ENCODE measurements around the gene SH2D4B. TPM values are rescaled to one million over a fixed set of nuclear protein-coding genes. Genes with fewer than 3 reads are reported as not detected.

The SH2D4B gene
- polyA plus RNA-seq, 1 experiment: not detected

DNA sequence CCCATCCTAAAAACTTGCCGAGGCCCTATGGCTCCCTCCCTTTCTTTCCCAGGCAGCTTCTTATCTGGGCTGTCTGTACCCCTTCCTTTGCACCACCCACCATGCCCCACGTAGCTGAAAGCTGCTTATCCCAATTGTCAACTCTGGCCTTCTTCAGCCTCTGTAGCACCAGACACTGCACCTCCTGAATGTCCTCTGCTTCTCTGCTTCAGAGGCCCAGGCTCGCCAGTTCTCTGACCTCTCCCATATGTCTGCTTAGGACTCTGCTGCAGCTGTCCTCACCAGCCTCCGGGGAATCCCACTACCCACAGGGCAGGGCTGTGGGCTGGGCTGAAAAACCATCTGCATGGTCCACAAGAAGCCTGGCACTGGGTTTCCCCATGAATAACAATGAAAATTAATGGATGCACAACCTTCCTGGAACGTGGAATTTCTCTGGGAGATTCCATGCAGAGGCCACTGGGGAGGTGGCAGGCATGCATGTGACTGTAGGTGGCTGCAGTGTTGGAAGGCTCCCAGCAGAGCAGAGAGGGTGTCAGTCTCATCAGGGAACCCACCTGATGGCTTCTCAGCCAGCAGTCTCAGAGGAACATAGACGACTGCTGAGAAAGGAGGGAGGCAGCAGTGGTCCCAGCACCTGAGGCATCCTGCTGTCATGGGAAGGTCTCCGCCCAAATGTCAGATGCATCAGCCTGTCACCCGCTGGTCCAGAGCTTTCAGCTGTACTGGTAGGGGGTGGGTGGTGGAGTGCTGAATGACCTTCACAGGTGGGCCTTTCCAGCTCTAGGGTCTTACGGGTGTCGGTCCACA lies 16.8 kb upstream of the SH2D4B start:
- POLR2A ChIA-PET: no interaction called here
- Histone ChIP-seq H3K27me3 (ENCODE audit: control insufficient read depth, insufficient read depth, low read length) (no peaks in the 10 kb centered on the region), H3K4me3 (ENCODE audit: low read depth, low read length) (no peak overlapping the region), H3K36me3 (ENCODE audit: control insufficient read depth, insufficient read depth, low read length) (peaks cover 11% of the 10 kb centered on the region)
- TF ChIP-seq, protein P1, sequence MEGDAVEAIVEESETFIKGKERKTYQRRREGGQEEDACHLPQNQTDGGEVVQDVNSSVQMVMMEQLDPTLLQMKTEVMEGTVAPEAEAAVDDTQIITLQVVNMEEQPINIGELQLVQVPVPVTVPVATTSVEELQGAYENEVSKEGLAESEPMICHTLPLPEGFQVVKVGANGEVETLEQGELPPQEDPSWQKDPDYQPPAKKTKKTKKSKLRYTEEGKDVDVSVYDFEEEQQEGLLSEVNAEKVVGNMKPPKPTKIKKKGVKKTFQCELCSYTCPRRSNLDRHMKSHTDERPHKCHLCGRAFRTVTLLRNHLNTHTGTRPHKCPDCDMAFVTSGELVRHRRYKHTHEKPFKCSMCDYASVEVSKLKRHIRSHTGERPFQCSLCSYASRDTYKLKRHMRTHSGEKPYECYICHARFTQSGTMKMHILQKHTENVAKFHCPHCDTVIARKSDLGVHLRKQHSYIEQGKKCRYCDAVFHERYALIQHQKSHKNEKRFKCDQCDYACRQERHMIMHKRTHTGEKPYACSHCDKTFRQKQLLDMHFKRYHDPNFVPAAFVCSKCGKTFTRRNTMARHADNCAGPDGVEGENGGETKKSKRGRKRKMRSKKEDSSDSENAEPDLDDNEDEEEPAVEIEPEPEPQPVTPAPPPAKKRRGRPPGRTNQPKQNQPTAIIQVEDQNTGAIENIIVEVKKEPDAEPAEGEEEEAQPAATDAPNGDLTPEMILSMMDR (IDR thresholded peaks at IDR 0.05; ENCODE audit: insufficient read depth, low read depth, low read length): no peak
- DNase-seq (ENCODE audit: low read depth): no peak
- CTCF ChIA-PET: interaction anchor here (3.3 kb wide), 1 partner anchor 16 kb away, joined by 13 read pairs; no protein-coding TSS in a partner anchor

DNA sequence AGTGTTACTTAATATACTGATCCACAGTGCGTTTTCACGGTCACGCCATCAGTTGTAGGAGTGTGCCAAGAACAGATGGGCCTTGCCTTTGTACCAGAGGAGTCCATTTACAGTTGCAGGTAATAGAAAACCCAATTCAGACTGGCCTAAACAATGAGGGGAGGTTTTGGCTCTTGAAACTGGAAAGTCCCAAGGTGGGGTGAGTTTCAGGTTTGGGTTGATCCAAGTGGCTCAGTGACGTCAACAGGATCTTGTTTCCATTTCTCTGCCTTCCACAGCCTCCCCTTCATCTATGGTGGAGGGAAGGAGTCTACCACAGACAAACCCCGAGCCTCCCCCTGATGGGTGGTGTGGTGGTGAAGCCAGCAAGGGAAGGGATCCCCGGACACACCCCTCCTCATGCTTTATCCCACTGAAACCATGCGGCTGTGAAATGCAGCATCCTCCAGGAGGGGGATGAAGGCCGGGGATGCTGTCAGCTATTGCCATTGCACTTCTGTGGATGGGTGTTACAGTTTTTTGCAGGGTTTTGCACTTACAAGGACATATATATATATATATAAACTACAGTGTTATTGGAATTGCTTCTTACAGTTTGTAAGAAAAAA lies 14.8 kb upstream of the SH2D4B start:
- ChIA-PET CTCF (no interaction called here), POLR2A (no interaction called here)
- H3K27me3 ChIP-seq (ENCODE audit: control insufficient read depth, insufficient read depth, low read length): no peaks in the 10 kb centered on the region
- TF ChIP-seq, protein P1 (IDR thresholded peaks at IDR 0.05; ENCODE audit: insufficient read depth, low read depth, low read length): no peak
- no peak for DNase-seq (ENCODE audit: low read depth)
- H3K36me3 ChIP-seq (ENCODE audit: control insufficient read depth, insufficient read depth, low read length): peaks cover 10% of the 10 kb centered on the region
- no peak overlapping the region for H3K4me3 ChIP-seq (ENCODE audit: low read depth, low read length)

DNA sequence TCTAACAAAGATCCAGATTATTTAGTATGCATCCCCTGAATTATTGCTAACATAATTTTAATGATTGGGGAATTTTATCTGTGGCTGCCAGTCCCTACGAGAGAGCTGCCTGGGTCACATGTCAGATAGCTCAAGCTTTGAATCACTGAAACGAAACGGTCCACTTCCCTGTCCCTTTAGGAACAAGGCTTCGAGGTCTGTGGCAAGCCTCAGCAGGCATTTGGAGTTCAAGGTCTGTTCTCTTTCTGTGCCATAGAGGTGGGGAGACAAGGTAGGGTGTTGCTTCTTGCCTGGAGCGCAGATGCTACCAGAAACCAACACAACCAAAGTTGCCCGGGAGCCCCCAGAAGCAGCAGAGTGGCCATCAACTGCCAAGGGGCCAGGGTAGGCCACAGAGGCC lies 13.9 kb upstream of the SH2D4B start:
- TF ChIP-seq, protein P1 (IDR thresholded peaks at IDR 0.05; ENCODE audit: insufficient read depth, low read depth, low read length): no peak
- Histone ChIP-seq H3K36me3 (ENCODE audit: control insufficient read depth, insufficient read depth, low read length) (0 out of 2 replicates have a peak, but pooled peaks cover 4% of the 10 kb centered on the region), H3K4me3 (ENCODE audit: low read depth, low read length) (no peak overlapping the region), H3K27me3 (ENCODE audit: control insufficient read depth, insufficient read depth, low read length) (no peaks in the 10 kb centered on the region)
- POLR2A ChIA-PET: no interaction called here
- no peak for DNase-seq (ENCODE audit: low read depth)
- CTCF ChIA-PET: interaction anchor here (1.1 to 1.8 kb wide), 3 partner anchors 14 to 51 kb away, joined by 3 to 5 read pairs (median 3); no protein-coding TSS in a partner anchor

DNA sequence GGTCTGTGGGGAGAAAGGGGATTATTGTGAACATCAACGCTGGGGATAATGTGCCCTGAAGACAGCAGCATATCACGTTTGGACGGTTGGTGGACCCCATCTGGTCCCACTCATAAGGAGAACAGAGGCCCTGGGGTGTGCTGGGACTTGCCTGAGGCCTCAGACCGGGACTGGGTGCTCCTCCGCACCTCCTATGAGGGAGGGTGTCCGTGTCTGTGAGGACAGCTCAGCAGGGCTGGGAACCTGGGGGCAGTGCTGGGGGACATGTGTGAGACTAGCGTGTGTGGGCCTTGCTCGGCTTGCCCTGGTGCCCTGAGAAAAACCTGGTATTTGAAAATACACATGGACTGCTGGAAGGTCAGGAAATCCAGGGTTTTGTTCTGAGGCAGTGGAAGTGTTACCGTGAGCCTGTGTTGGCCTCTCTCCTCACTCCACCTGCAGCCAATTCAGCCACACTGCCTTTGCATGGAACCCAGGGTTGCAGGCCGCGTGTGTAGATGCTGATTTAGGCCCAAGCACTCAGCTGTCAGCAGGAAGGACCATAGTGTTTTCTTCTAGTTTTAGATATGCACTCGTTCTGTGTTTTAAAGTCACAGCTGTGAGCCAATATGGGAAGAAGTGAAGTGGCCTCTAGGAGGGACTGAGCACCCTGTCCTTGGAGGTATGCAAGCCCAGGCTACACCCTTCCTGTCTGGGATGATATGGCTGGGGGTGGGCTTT lies 13.4 kb upstream of the SH2D4B start:
- POLR2A ChIA-PET: no interaction called here
- DNase-seq (ENCODE audit: low read depth): no peak

More for the DNA sequence above, 13.4 kb upstream of the SH2D4B start:
- Histone ChIP-seq H3K36me3 (ENCODE audit: control insufficient read depth, insufficient read depth, low read length) (0 out of 2 replicates have a peak, but pooled peaks cover 4% of the 10 kb centered on the region), H3K27me3 (ENCODE audit: control insufficient read depth, insufficient read depth, low read length) (no peaks in the 10 kb centered on the region), H3K4me3 (ENCODE audit: low read depth, low read length) (no peak overlapping the region)
- TF ChIP-seq, protein P1 (IDR thresholded peaks at IDR 0.05; ENCODE audit: insufficient read depth, low read depth, low read length): no peak
- CTCF ChIA-PET: interaction anchor here (1.1 to 1.8 kb wide), 3 partner anchors 15 to 52 kb away, joined by 3 to 5 read pairs (median 3); no protein-coding TSS in a partner anchor

All from BJ (cell line).